LHCN-M2 (cell line): ENCODE data around the gene CACNA1E. TPM values are rescaled to one million over a fixed set of nuclear protein-coding genes. Genes with fewer than 3 reads are reported as not detected.

Experiments used
- DNase-seq: peaks from one replicate; pipeline ENCODE4 v3.0.0-alpha.2; 2012; ENCODE audit warnings: low read depth
- total RNA-seq: library from RNA; depleted of rRNA; stranded (reverse); fragments of >200 nt; gene quantifications from 2 replicates; pipeline ENCODE4 v1.2.3, GENCODE V29; 2014

CACNA1E gene
- total RNA-seq, 1 experiment from 2014 or later, result not detected

GRCh38 chr1:181632492-181632891 is 149.2 kb downstream of the CACNA1E start:
- no peak for DNase-seq

DNA sequence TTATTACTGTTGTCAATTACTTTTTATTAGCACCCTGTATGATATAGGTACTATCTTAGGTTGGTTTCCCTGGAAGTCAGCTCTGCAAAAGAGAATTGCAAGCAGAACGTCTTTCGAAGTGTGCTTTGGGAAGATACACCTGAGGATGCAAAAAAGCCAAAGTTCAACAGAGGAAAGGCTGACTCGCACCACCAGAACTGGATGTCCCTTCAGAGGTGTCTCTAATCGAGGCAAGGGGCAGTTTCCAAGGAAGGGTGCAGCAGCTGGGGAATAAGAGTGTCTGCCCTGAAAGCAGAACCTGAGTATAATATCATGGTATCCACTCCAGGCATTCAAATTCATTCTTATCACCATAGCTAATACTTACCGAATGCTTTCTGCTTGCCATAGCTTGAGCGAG is 149.6 kb downstream of the CACNA1E start:
- no peak for DNase-seq

- no peak for DNase-seq
Measured at GRCh38 chr1:181635110-181635509, 151.8 kb downstream of the CACNA1E start.

GRCh38 chr1:181637998-181638397 is 154.7 kb downstream of the CACNA1E start:
- DNase-seq, result no peak

DNA sequence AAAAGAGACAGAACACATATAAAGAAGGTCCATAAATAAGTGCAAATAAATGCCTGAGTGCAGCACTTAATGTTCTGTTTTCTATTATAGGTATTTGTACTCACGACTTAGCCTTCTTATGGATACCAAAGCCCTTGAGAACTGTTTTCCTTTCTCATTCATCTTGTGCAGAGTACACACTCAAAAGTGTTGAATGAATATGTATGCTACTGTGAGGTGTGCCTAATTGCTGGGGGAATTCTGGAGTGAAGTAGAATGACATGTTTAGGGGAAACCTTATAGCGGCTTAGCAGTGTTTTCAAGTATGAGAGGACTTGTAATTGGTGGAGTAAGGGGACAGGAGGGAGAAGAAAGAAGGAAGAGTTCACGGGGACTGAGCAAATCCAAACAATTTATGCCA is 157.6 kb downstream of the CACNA1E start:
- no peak for DNase-seq

GRCh38 chr1:181643631-181644030 is 160.3 kb downstream of the CACNA1E start:
- DNase-seq, result no peak

DNA sequence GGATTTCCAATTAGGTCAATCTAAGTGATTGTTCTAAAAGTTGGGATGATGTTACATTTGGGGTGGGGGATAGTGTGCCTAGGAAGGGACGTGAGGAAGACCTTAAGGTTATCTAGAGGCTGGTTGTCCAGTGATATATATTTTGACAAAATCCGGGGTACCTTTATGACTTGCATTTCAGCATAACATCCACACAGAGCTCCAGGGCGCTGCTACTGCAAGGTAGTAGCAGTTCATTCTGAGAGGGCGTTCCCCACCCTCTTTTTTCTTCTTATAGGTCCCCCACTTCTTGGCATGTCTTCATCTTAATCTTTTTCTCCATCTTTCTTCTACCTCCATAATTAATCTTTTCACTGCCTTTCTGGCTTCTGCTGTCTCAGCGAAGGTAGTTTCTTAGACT is 161.9 kb downstream of the CACNA1E start:
- DNase-seq, result no peak

DNA sequence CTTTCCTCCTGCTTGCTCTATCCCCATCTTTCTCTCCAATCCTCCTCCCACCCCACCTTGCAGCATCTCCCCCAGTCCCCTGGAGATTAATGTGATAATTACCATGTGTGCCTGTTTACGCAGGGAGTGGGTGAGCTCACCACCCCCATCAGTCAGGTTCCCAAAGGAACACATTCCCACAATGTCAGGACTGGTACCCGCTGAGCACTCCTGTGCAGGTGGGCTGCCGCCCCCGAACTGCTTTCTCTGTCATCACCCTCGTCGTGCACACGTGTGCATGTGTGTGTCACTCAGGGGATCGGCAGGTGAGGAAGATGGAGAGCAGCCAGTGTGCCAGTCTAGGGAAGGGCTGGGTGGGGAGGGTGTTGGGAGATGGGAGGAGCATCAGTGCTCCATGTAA is 163.4 kb downstream of the CACNA1E start:
- DNase-seq, result no peak

GRCh38 chr1:181647314-181648035 is 164.2 kb downstream of the CACNA1E start:
- no peak for DNase-seq

- no peak for DNase-seq
Measured at GRCh38 chr1:181651276-181651675, 168.0 kb downstream of the CACNA1E start.

DNA sequence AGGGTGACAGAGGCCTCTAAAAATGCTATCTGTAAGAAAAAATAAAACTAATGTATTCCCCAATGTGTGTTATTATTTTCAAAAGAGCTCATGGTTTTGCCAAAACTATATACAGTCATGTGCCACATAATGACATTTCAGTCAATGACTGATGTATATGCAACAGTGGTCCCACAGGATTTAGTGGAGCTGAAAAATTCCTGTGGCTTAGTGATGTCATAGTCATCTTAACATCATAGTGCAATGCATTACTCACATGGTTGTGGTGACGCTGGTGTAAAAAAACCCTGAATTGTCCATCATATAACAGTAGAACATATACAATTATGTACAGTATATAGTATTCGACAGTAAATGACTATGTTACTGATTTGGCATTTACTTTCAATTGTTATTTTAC is 172.4 kb downstream of the CACNA1E start:
- DNase-seq, result peak; percentile 2

DNA sequence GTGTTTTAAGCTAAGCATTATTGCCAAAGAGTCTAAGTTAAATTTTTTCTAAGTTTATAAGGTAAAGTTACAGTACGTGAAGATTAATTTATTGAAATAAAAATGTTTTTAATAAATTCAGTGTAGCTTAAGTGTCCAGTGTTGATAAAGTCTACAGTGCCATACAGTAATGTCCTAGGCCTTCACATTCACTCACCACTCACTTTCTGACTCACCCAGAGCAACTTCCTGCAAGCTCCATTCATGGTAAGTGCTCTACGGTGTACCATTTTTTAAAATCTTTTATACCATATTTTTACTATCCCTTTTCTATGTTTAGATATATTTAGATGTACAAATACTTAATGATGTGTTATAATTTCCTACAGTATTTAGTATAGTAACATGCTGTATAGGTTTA is 173.2 kb downstream of the CACNA1E start:
- no peak for DNase-seq

- DNase-seq, result no peak
Measured at GRCh38 chr1:181658581-181658980, 175.3 kb downstream of the CACNA1E start.

DNA sequence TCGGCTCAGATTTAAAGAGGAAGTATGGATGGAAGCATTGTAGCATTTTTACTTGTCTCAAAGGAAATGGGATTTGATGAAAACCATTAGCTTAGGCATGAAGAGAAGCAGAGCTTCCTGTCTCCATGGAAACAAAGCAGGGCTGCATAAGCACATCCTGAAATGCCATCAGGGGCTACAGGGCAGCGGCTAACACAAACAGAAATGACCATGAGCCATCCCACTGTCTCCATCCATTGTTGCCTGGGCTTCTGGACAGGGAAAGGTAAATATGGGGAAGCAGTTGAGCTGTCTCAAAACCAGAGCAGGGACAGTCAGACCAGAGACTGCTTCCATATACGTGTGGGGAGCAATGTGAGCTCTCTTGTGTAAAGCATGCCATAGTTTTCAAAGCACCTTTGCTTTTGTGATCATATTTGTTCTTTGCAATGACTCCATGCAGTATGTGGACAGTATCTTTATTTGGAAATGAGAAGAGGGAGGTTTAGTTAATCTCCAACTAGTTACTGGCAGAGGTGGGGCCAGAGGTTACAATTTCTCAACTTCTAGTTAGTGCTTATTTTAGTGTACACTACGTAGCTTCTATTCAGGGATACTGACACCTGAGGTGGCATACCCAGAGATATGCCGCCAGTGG is 176.1 kb downstream of the CACNA1E start:
- DNase-seq, result no peak

DNA sequence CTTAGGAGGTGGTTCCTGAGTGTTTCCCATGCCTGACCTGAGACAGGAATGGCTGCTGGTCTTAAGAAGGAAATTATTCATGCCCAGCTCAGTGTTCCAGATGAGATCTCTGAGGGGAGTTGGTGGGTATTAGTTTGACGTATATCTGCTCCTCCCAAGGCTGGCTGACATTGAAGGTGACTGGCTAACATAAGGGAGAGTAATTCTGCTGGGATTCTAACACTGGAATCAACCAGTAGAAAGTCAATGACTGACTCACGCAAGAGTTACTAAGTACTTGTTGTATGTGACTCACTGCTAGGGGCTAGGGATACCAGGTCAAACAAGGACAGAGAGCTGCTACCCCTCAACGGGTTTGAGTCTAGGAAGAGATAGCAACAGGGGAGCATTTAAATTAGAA is 177.3 kb downstream of the CACNA1E start:
- DNase-seq, result no peak

DNA sequence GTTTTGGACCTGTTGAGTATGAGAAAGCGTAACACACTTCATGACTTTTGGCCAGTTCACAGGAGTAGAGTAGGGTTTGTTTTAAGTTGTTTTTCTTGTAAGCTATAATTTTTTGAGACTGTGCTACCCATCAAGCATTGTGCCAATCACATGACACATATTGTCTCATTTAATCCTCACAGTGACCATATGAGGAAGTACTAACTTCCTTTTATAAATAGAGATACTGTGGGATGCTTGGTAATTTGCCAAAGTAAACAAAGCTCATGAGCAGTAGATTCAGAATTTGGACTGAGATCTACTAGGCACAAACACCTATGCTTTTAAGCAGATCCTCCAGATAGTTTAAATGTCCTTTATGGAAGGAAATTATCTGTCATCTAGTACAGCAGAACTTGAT is 178.3 kb downstream of the CACNA1E start:
- no peak for DNase-seq

DNA sequence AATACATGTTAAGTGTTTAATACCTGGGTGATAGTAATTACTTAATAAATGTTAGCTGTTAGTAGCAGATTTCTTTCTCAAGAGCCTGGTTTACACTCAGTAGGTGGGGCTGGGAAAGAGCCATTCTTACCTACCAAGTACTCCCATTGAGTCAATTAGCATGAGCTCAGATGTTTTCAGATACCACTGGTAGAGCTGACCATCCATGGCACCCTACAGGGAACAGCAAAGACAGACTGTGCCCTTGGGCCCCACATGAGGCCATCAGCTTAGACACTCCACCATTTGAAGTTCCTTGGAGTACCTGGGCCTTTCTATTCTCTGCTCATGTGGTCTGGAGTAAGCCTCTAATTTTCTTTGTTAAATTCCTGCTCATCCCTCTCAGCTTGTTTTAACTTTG is 179.3 kb downstream of the CACNA1E start:
- no peak for DNase-seq

DNA sequence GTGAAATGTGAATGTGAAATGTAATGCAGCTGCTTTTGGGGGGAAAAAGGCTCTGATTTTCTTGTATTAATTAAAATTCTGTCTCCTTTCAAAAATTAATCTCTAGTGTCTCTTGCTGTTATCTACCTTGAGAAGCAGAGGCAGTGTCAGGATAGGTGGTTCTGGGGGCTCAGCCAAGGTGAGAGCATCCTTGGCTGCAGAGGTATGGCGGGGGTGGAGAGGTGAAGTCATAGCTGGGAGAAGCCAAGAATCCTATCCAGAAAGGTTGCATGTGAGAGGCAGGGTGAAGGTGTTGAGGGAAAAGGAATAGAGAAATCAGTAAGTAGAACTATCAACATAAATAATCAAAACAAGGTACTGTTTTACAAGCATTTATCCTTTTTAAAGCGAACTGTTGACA is 181.2 kb downstream of the CACNA1E start:
- DNase-seq, result no peak

DNA sequence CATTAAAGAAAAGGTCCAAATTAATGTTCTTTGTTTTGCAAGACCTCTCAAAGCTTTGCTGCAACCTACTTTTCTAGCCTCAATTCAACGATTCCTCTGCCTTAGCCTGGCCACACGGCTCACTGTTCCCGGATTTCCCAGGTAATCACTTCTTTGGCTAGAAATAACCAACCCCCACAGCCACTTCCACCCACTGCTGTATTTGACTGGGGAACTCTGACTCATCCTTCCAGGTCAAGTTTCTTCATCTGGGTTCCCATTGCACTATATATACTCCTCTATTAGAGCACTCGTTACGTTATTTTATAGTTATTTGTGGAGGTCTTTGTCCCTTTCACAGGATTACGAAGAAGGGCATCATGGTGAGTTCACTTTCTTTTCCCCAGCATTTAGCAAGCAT is 185.9 kb downstream of the CACNA1E start:
- no peak for DNase-seq

DNA sequence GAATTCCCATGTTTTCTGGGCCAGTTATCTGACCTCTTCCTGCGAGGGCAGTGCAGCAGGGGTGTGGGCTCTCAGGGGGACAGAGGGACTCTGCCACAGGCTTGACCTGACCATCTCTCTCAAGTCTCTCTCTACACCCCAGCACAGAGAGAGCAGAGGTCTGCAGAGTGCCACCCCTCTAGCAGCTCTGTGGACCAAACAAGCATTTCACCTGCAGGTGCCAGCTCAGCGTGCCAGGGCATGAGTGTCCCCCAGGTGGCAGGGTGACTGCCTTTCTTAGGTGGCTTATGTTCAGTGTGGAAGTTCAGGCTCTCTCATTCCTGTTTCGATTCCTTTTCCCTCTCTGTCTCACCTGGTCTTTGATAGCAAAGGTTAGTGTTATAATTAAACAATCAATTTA is 191.3 kb downstream of the CACNA1E start:
- no peak for DNase-seq

DNA sequence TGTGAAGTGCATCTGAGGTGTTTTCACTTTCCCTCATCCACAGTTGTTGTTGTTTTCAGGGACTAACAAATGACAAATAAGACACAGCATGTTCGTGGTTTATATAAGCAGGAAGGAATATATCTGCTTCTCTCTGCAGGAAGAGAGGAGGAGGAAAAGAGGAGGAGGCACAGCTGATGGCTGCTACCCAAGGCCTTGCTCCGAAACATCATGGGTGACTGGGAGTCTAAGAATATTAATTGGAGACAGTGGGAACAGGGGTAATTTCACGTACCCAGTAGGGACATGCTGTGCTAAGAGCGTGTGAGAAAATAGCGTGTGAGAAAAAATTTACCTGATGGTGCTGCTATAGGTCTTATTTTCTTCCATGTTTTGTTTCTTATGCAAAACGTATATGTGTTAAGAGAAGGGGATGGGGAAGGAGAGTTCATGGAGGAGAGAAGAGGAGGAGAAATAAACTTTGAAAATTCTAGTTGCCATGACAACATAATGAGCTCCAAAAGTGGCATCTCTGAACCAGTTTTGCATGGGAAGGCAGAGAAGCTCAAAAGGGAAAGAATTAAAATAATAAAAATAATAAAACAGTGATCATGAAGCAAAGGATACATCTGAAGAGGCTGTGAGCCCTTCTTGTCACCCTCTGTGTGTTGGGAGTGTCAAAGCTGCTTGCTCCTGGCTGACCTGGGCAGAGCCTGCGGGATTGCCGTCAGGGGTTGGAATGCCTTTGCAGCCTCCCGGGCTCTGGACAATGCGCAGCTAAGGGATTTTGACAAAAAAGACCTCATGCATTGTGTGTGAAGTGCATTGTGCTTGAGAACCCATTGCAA is 192.0 kb downstream of the CACNA1E start:
- DNase-seq, result no peak

GRCh38 chr1:181675918-181676190 is 192.5 kb downstream of the CACNA1E start:
- no peak for DNase-seq

DNA sequence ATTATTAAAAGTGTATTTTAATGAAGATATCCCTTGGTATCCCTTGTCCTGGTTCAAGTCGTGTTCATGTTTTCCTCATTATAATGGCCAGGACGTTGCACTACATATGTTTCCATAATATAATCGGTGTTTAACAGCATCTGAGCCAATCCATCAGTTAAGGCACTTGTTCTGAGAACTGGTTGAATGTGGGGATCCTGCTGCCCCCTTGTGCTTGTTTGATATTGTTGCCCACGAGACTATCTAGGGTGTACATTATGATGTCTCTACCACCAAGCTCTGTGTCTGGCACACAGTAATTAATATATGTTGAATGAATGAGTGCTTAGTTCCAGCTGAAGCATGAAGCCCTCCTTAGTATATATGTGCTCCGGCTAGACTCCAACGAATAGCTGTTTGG is 193.0 kb downstream of the CACNA1E start:
- no peak for DNase-seq
